ENCODE results near the gene SPTBN1.

DNA sequence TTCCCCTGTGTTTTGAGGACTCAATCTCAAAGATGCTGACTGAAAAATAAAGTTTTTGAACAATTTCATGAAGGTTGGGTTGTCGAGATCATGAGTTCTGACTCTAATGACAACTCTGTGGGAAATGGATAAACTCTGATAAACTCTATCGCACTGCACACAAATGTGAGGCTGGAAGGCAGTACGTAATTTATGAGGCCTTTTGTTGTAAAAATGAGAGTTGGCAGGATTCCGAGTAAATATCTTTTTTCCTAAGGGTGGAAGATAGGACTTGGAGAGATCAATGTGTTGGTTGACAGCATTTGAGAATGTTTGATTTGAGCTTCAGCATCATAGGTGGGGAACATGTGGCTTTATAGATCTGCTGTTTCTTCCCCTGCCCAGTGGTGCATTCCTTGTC is 90.4 kb downstream of the SPTBN1 start:
- TF ChIP-seq JUN (IDR thresholded peaks at IDR 0.05) (no peak), MAZ (IDR thresholded peaks at IDR 0.05; ENCODE audit: borderline replicate concordance, low read depth, low read length) (no peak), MAFK (IDR thresholded peaks at IDR 0.05; ENCODE audit: partially characterized antibody) (no peak)
- TF ChIP-seq, protein P1, sequence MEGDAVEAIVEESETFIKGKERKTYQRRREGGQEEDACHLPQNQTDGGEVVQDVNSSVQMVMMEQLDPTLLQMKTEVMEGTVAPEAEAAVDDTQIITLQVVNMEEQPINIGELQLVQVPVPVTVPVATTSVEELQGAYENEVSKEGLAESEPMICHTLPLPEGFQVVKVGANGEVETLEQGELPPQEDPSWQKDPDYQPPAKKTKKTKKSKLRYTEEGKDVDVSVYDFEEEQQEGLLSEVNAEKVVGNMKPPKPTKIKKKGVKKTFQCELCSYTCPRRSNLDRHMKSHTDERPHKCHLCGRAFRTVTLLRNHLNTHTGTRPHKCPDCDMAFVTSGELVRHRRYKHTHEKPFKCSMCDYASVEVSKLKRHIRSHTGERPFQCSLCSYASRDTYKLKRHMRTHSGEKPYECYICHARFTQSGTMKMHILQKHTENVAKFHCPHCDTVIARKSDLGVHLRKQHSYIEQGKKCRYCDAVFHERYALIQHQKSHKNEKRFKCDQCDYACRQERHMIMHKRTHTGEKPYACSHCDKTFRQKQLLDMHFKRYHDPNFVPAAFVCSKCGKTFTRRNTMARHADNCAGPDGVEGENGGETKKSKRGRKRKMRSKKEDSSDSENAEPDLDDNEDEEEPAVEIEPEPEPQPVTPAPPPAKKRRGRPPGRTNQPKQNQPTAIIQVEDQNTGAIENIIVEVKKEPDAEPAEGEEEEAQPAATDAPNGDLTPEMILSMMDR (IDR thresholded peaks at IDR 0.05), result no peak
